Stomach (tissue), 9 donors: Measurements from ENCODE around the gene MEGF8. TPM values are rescaled to one million over a fixed set of nuclear protein-coding genes. Genes with fewer than 3 reads are reported as not detected.

Source experiments
- DNase-seq, 2 donors: peaks; one replicate each; pipeline versions ENCODE4 v3.0.0 to v3.0.0-alpha.2; 2013 to 2019
- H3K27ac ChIP-seq, 5 donors: fragments of 200-600 bp in 4 of 5; sonication (generic) in 4 of 5; one replicate each; pipeline ENCODE4 v1.5.1; 2013 to 2019; ENCODE audit warnings: mild to moderate bottlenecking in 1 of 5, moderate library complexity in 1 of 5
- H3K27me3 ChIP-seq, 3 donors: fragments of 200-600 bp; sonication (generic); one replicate each; pipeline ENCODE4 v1.5.1; 2017 to 2019; ENCODE audit warnings: mixed run types in 1 of 3
- H3K36me3 ChIP-seq, 4 donors: fragments of 200-600 bp; sonication (generic); 1 replicate in 3 of 4; 2 replicates in 1 of 4; pipeline ENCODE4 v1.5.1; 2016 to 2019
- H3K4me1 ChIP-seq, 4 donors: fragments of 200-600 bp; sonication (generic); one replicate each; pipeline ENCODE4 v1.5.1; 2016 to 2019
- H3K4me3 ChIP-seq, 4 donors: fragments of 200-600 bp; sonication (generic) in 3 of 4; one replicate each; pipeline ENCODE4 v1.5.1; 2016 to 2019; ENCODE audit warnings: mild to moderate bottlenecking in 1 of 4
- H3K9me3 ChIP-seq, 4 donors: fragments of 200-600 bp; sonication (generic); one replicate each; pipeline ENCODE4 v1.5.1; 2016 to 2019
- CTCF ChIP-seq, 7 experiments: fragments of 450-650 bp in 4 of 7; fragments of 200-600 bp in 3 of 7; sonication (generic) in 3 of 7; IDR thresholded peaks; one replicate each; pipeline ENCODE4 v1.5.1; 2016 to 2019; ENCODE audit warnings: antibody characterized with exemption in 7 of 7, control low read depth in 2 of 7, mild to moderate bottlenecking in 1 of 7
- EP300 ChIP-seq: sonication (generic); formaldehyde crosslinking; IDR thresholded peaks from one replicate; pipeline ENCODE4 v1.6.1; 2017; ENCODE audit warnings: antibody characterized with exemption
- POLR2A ChIP-seq, 4 donors: fragments of 450-650 bp; IDR thresholded peaks; one replicate each; pipeline ENCODE4 v1.6.1; 2016; ENCODE audit warnings: antibody characterized with exemption in 4 of 4, control low read depth in 2 of 4, mild to moderate bottlenecking in 1 of 4, moderate library complexity in 1 of 4
- POLR2AphosphoS5 ChIP-seq, 3 donors: sonication (generic); formaldehyde crosslinking; IDR thresholded peaks; one replicate each; pipeline ENCODE4 v1.6.1; 2016; ENCODE audit warnings: antibody characterized with exemption in 3 of 3
- WGBS, 5 donors: extraction: QIAGEN DNeasy Blood & Tissue Kit in 3 of 5; methylation state at CpG; one replicate each; pipeline versions ENCODE4 v1.1.5 to v1.1.7; 2013 to 2018; 5-methylcytosine and 5-hydroxymethylcytosine counted together
- intact Hi-C: fragments of 100-400 bp; cut with DNase I; formaldehyde crosslinking; loops from one replicate; pipeline ENCODE4 v1.15.1; 2023; ENCODE audit warnings: low total_unique reads
- polyA plus RNA-seq, 3 donors: library from polyadenylated mRNA; stranded (reverse); fragments of 200-250 nt; gene quantifications; one replicate each; pipeline ENCODE4 v1.2.3, GENCODE V29; 2013
- total RNA-seq, 5 donors: library from RNA; depleted of rRNA; stranded (reverse); fragments of >200 nt; gene quantifications; one replicate each; pipeline versions ENCODE4 v1.1.0 to v1.2.3, GENCODE V29; 2014 to 2016
- donor health status: healthy with polysubstance abuse.
- donor health status: Bipolar disorder and iron deficiency.
- donor health status: healthy.

The MEGF8 gene
- total and polyA plus RNA-seq, 8 donors = 2.6 to 46.3 (median 12.3) TPM

- DNase-seq = no peak
- no peak for TF ChIP-seq POLR2AphosphoS5 (IDR thresholded peaks at IDR 0.05)
- no peak for TF ChIP-seq CTCF (IDR thresholded peaks at IDR 0.05)
- no peak for TF ChIP-seq POLR2A (IDR thresholded peaks at IDR 0.05)
- H3K4me3 ChIP-seq = peak overlapping the region; percentile 51 to 60 (median 52)
- H3K36me3 ChIP-seq = no peaks in the 10 kb centered on the region
- peaks cover 18 to 42% (median 31%) of the 10 kb centered on the region in 4 donors for H3K4me1 ChIP-seq
- no peaks in the 10 kb centered on the region for H3K27me3 ChIP-seq
- H3K9me3 ChIP-seq = no peaks in the 10 kb centered on the region
- 24 to 27% (median 25%) methylated on average over 25 of the region's 25 CpGs for WGBS, 5 donors
- intact Hi-C loops = no loop called here
- H3K27ac ChIP-seq = peak overlapping the region; percentile 50 to 84 (median 73)
Measured at GRCh38 chr19:42397263-42398166, 72.1 kb downstream of the MEGF8 start.

GRCh38 chr19:42400404-42400803 is 75.0 kb downstream of the MEGF8 start:
- WGBS, 5 donors = 75 to 100% (median 82%) methylated on average over 1 of the region's 1 CpG
- TF ChIP-seq POLR2A (IDR thresholded peaks at IDR 0.05) = no peak
- TF ChIP-seq POLR2AphosphoS5 (IDR thresholded peaks at IDR 0.05) = no peak
- no peak for TF ChIP-seq CTCF (IDR thresholded peaks at IDR 0.05)
- no peak for TF ChIP-seq EP300

GRCh38 chr19:42401365-42402303 is 76.2 kb downstream of the MEGF8 start:
- H3K27me3 ChIP-seq = no peaks in the 10 kb centered on the region
- H3K9me3 ChIP-seq = no peaks in the 10 kb centered on the region
- WGBS, 5 donors = 1% methylated on average over 40 to 80 of the region's 80 CpGs
- no peak for TF ChIP-seq POLR2A (IDR thresholded peaks at IDR 0.05)
- peak in 5 of 7 experiments; percentile 35 to 90 (median 67) for TF ChIP-seq CTCF (IDR thresholded peaks at IDR 0.05)
- no peak for TF ChIP-seq EP300
- peak in 2 of 3 donors; percentile 48 to 60 for TF ChIP-seq POLR2AphosphoS5 (IDR thresholded peaks at IDR 0.05)
- intact Hi-C loops = no loop called here
- peak overlapping the region; percentile 59 to 69 (median 64) for H3K4me3 ChIP-seq
- H3K27ac ChIP-seq = peak overlapping the region; percentile 39 to 78 (median 60)
- peaks cover 18 to 37% (median 29%) of the 10 kb centered on the region in 4 donors for H3K4me1 ChIP-seq
- peak; percentile 80 to 93 for DNase-seq
- H3K36me3 ChIP-seq = peaks cover 0 to 18% (median 5%) of the 10 kb centered on the region in 4 donors

More at GRCh38 chr19:42400404-42400803, 75.0 kb downstream of the MEGF8 start:
- intact Hi-C loops = no loop called here
- H3K4me3 ChIP-seq = no peak overlapping the region
- H3K9me3 ChIP-seq = no peaks in the 10 kb centered on the region
- H3K27ac ChIP-seq = no peak overlapping the region
- DNase-seq = no peak
- H3K27me3 ChIP-seq = no peaks in the 10 kb centered on the region
- H3K36me3 ChIP-seq = peaks cover 0 to 11% (median 2%) of the 10 kb centered on the region in 4 donors
- peaks cover 18 to 43% (median 33%) of the 10 kb centered on the region in 4 donors for H3K4me1 ChIP-seq
